Upper lobe of left lung (tissue), 4 donors: ENCODE measurements around the gene NYNRIN.

Experiments
- POLR2A ChIP-seq, 4 donors: fragments of 450-650 bp; IDR thresholded peaks; one replicate each; pipeline ENCODE4 v1.5.1; 2016 to 2017; ENCODE audit warnings: antibody characterized with exemption in 4 of 4, mild to moderate bottlenecking in 2 of 4
- TF ChIP-seq, protein P1 (sequence below), 6 experiments: fragments of 450-650 bp in 4 of 6; fragments of 200-600 bp in 2 of 6; sonication (generic) in 2 of 6; IDR thresholded peaks; one replicate each; pipeline ENCODE4 v1.5.1; 2016 to 2019; ENCODE audit warnings: antibody characterized with exemption in 6 of 6

DNA sequence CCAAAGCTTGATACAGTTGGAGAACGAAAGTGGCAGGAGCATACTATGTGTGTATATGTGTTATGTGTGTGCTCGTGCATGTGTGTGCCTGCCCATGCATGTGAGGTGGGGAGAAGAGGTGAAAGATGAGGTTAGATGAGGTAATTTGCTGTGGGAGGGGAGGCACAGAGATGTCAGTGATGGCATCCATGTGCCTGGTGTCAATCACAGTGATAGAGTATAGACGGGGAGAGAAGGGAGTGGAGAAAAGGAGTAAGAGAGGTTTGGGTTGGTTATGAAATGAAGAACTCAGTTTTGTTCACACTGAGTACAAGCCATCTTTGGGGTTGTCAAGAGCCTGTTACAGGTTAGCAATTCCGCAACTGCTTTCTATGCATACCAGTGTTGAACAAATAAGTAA lies 14.6 kb upstream of the NYNRIN start:
- TF ChIP-seq, protein P1, sequence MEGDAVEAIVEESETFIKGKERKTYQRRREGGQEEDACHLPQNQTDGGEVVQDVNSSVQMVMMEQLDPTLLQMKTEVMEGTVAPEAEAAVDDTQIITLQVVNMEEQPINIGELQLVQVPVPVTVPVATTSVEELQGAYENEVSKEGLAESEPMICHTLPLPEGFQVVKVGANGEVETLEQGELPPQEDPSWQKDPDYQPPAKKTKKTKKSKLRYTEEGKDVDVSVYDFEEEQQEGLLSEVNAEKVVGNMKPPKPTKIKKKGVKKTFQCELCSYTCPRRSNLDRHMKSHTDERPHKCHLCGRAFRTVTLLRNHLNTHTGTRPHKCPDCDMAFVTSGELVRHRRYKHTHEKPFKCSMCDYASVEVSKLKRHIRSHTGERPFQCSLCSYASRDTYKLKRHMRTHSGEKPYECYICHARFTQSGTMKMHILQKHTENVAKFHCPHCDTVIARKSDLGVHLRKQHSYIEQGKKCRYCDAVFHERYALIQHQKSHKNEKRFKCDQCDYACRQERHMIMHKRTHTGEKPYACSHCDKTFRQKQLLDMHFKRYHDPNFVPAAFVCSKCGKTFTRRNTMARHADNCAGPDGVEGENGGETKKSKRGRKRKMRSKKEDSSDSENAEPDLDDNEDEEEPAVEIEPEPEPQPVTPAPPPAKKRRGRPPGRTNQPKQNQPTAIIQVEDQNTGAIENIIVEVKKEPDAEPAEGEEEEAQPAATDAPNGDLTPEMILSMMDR (IDR thresholded peaks at IDR 0.05) = no peak
- TF ChIP-seq POLR2A (IDR thresholded peaks at IDR 0.05) = no peak
